ENCODE measurements around the gene RTTN. TPM values are rescaled to one million over a fixed set of nuclear protein-coding genes. Genes with fewer than 3 reads are reported as not detected.

Gene RTTN
- total and polyA plus RNA-seq, 2 of the 4 experiments (the other 2 are of a cell fraction) = 5.8 to 19.9 TPM

DNA sequence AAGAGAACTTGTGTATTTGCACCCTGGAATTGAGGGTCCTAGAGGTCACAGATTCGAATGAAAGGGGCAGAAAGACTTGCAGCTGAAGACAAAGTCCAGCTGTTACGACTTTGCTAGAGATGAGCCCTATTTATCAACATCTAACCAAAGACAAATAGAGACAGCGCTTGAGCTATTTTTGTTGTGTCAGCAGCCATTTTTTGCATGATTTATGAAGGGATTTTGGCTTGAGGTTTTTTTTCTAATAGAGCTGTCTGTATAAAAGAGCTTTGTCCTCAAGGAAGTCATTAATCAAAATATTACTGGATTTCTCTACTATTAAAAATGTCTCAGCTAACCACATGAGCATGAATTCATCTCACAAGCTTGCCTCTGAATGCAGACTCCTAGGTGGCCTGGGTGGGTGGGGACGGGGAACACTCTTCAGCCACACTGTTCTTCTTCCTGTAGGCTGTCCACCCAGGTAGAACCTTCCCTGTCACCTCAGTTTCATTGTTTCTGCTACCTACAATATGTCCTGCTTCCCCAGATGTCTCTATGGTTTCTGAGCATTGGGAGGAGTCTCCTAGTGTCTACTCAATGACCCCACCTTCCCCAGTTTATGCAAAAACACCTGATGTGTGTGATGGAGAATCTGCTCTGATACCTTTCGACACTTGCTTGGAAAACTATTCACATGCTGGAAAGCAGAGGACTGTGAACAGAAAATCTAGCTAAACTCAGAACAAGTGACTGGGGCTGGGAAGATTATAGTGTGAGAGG lies 250.6 kb downstream of the RTTN start (continued):
- TF ChIP-seq RAD21 (IDR thresholded peaks at IDR 0.05; ENCODE audit: low read length) = no peak

GRCh38 chr18:69953191-69953590 lies 252.3 kb downstream of the RTTN start:
- Histone ChIP-seq H2AK9ac (replicated peaks; ENCODE audit: low read depth, low read length, poor library complexity) (no peak overlapping the region), H3K79me1 (ENCODE audit: low read depth in 1 of 2, low read length in 2 of 2) (no peaks in the 10 kb centered on the region), H3K4me2 (ENCODE audit: low read depth, low read length) (no peak overlapping the region), H3K36me3 (ENCODE audit: control insufficient read depth, insufficient read depth, low read length) (no peaks in the 10 kb centered on the region), H3K18ac (ENCODE audit: low read depth, low read length) (no peak overlapping the region), H3K27me3 (ENCODE audit: control insufficient read depth, insufficient read depth, low read length) (no peaks in the 10 kb centered on the region), H3K4ac (ENCODE audit: low read depth, low read length) (no peak overlapping the region), H4K8ac (ENCODE audit: low read depth in 2 of 2, low read length in 2 of 2) (no peak overlapping the region), H3K56ac (ENCODE audit: extremely low read depth, insufficient read depth, low read length) (no peak overlapping the region), H2BK15ac (ENCODE audit: low read depth, low read length) (no peak overlapping the region), H3K27ac (ENCODE audit: insufficient read depth, low read length) (no peak overlapping the region), H2BK5ac (ENCODE audit: low read depth, low read length, poor library complexity, severe bottlenecking) (no peak overlapping the region), H4K20me1 (ENCODE audit: insufficient read depth, low read length) (no peaks in the 10 kb centered on the region), H3K9me1 (ENCODE audit: insufficient read depth, low read length) (peaks cover 12% of the 10 kb centered on the region), H2BK120ac (ENCODE audit: low read depth, low read length) (no peak overlapping the region), H2AFZ (replicated peaks; ENCODE audit: low read length, poor library complexity) (no peak overlapping the region), H4K91ac (ENCODE audit: insufficient read depth, low read depth, low read length) (no peak overlapping the region), H3K14ac (replicated peaks; ENCODE audit: low read depth, low read length) (no peak overlapping the region), H3K4me1 (ENCODE audit: control insufficient read depth, insufficient read depth, low read length) (peaks cover 8% of the 10 kb centered on the region), H4K5ac (ENCODE audit: low read depth, low read length) (no peak overlapping the region), H3K4me3 (ENCODE audit: insufficient read depth, low read depth, low read length) (no peak overlapping the region), H2AK5ac (ENCODE audit: low read depth, low read length) (no peak overlapping the region), H3K9ac (ENCODE audit: low read depth, low read length) (no peak overlapping the region), H3K9me3 (ENCODE audit: control insufficient read depth, insufficient read depth, low read length) (no peaks in the 10 kb centered on the region), H3K23ac (ENCODE audit: low read depth, low read length) (no peak overlapping the region), H2BK20ac (ENCODE audit: low read depth, low read length) (no peak overlapping the region)
- in situ Hi-C loops (cut with MboI; ENCODE audit: low sequenced_read_pairs) (no loop called here), dilution Hi-C loops (cut with HindIII; ENCODE audit: low sequenced_read_pairs, unreplicated experiment) (no loop called here), intact Hi-C loops (cut with micrococcal nuclease) (no loop called here)
- DNase-seq = no peak
- WGBS, 2 experiments (ENCODE audit: extremely low coverage in 2 of 2, insufficient read length in 1 of 2) = no CpG with 5 or more reads among the region's 2 CpGs
- ATAC-seq (ENCODE audit: low read depth) = no peak
- ChIA-PET POLR2A (ENCODE audit: unreplicated experiment) (no interaction called here), CTCF (no interaction called here)
- TF ChIP-seq RCOR1 (IDR thresholded peaks at IDR 0.05; ENCODE audit: insufficient replicate concordance, low read length) = no peak
- BruUV-seq (replicated peaks) = no TSS peak

Other genes with a start within 250 kb of the RTTN start
- gene SOCS6, start 83.4 kb upstream of the RTTN start, total RNA-seq (2012; rRNA removed) = 53.9 and 57.4 TPM in 2 replicates
- 21.3 and 21.8 TPM in 2 replicates for gene SOCS6, start 83.4 kb upstream of the RTTN start, polyA plus RNA-seq (2012; rRNA removed)